H1 (cell line): ENCODE data around the gene HS2ST1. TPM values are rescaled to one million over a fixed set of nuclear protein-coding genes. Genes with fewer than 3 reads are reported as not detected.

Experiments used
- CTCF ChIA-PET: fragments of 300-600 bp; sonication (Branson Sonifier 250); formaldehyde crosslinking; loops from one replicate; lab custom pipeline; 2021; ENCODE audit not compliant: partially characterized antibody; lab: Charles Lee
- POLR2A ChIA-PET: fragments of 300-600 bp; sonication (Branson Sonifier 250); formaldehyde crosslinking; loops from one replicate; lab custom pipeline; 2021; ENCODE audit warnings: inconsistent platforms; ENCODE audit not compliant: partially characterized antibody; lab: Charles Lee
- DNase-seq, 2 experiments: peaks; one replicate each; pipeline versions ENCODE4 v3.0.0 to v3.0.0-alpha.2; 2010 to 2022; ENCODE audit warnings: low spot score in 2 of 2, low read depth in 1 of 2, mixed read lengths in 1 of 2
- FAIRE-seq: peaks from 2 replicates; lab custom pipeline; 2011; peaks lifted over from hg19 to GRCh38; lab: Jason Lieb, UNC
- H2AFZ ChIP-seq: 2 replicates; pipeline ENCODE4 v1.8.1; 2012; ENCODE audit warnings: low read length, inconsistent platforms
- H2AK5ac ChIP-seq: 2 replicates; pipeline ENCODE4 v1.6.1; 2013; ENCODE audit warnings: low read depth, low read length
- H2BK120ac ChIP-seq: replicated peaks from 2 replicates; pipeline ENCODE3; 2013; ENCODE audit warnings: low read depth, low read length, inconsistent platforms
- H2BK12ac ChIP-seq: 2 replicates; pipeline ENCODE4 v1.6.1; 2013; ENCODE audit warnings: low read depth, low read length
- H2BK15ac ChIP-seq: 2 replicates; pipeline ENCODE4 v1.6.1; 2013; ENCODE audit warnings: low read length
- H2BK20ac ChIP-seq: 2 replicates; pipeline ENCODE4 v1.6.1; 2013; ENCODE audit warnings: low read length
- H2BK5ac ChIP-seq: 2 replicates; pipeline ENCODE4 v1.6.1; 2013; ENCODE audit warnings: low read depth, low read length
- H3K14ac ChIP-seq: 2 replicates; pipeline ENCODE4 v1.6.1; 2013; ENCODE audit warnings: inconsistent platforms; ENCODE audit not compliant: insufficient read length
- H3K18ac ChIP-seq: 2 replicates; pipeline ENCODE4 v1.6.1; 2013; ENCODE audit warnings: low read length; ENCODE audit errors: extremely low read depth
- H3K23ac ChIP-seq: 2 replicates; pipeline ENCODE4 v1.6.1; 2013; ENCODE audit warnings: inconsistent platforms; ENCODE audit not compliant: insufficient read length
- H3K23me2 ChIP-seq: 2 replicates; pipeline ENCODE4 v1.6.1; 2013; ENCODE audit warnings: low read depth, low read length
- H3K27ac ChIP-seq: 2 replicates; pipeline ENCODE4 v1.6.1; 2011; ENCODE audit warnings: low read depth, low read length, inconsistent platforms
- H3K27me3 ChIP-seq, 4 experiments: replicated peaks in 1 of 4; 1 replicate in 1 of 4; 2 replicates in 3 of 4; pipeline versions ENCODE4 v1.6.1 to v1.8.1; 2011 to 2013; ENCODE audit warnings: low read length in 3 of 4, mild to moderate bottlenecking in 3 of 4, inconsistent platforms in 2 of 4, mixed read lengths in 2 of 4, moderate library complexity in 1 of 4; ENCODE audit not compliant: control insufficient read depth in 3 of 4, insufficient read depth in 3 of 4; ENCODE audit errors: extremely low read depth in 1 of 4
- H3K36me3 ChIP-seq, 4 experiments: 2 replicates each; pipeline versions ENCODE4 v1.6.1 to v1.8.1; 2011 to 2013; ENCODE audit warnings: mild to moderate bottlenecking in 4 of 4, low read length in 3 of 4, moderate library complexity in 2 of 4, control low read depth in 1 of 4, inconsistent platforms in 1 of 4; ENCODE audit not compliant: insufficient read depth in 4 of 4, control insufficient read depth in 2 of 4
- H3K4ac ChIP-seq: replicated peaks from 2 replicates; pipeline ENCODE3; 2013; ENCODE audit warnings: low read length, low read depth, mixed read lengths, inconsistent platforms; ENCODE audit not compliant: insufficient read length
- H3K4me1 ChIP-seq, 4 experiments: replicated peaks in 1 of 4; 1 replicate in 1 of 4; 2 replicates in 3 of 4; pipeline versions ENCODE4 v1.6.1 to v1.8.1; 2011 to 2013; ENCODE audit warnings: low read length in 3 of 4, inconsistent platforms in 2 of 4, mixed read lengths in 1 of 4; ENCODE audit not compliant: insufficient read depth in 4 of 4, control insufficient read depth in 3 of 4
- H3K4me2 ChIP-seq, 2 experiments: 2 replicates each; pipeline versions ENCODE4 v1.6.1 to v1.8.1; 2011 to 2013; ENCODE audit warnings: low read depth in 2 of 2, low read length in 2 of 2, control low read depth in 1 of 2, inconsistent platforms in 1 of 2, mild to moderate bottlenecking in 1 of 2; ENCODE audit not compliant: insufficient read depth in 1 of 2
- H3K4me3 ChIP-seq, 4 experiments: fragments of 200-600, 300-600 bp in 1 of 4; sonication (generic), shearing (Covaris generic), sonication (Bioruptor Twin) in 1 of 4; 2 replicates each; pipeline versions ENCODE4 v1.5.1 to v1.8.1; 2011 to 2016; ENCODE audit warnings: low read length in 4 of 4, low read depth in 3 of 4, control low read depth in 2 of 4, inconsistent platforms in 2 of 4, mild to moderate bottlenecking in 2 of 4, mixed read lengths in 1 of 4, moderate library complexity in 1 of 4; ENCODE audit not compliant: insufficient read depth in 2 of 4; ENCODE audit errors: extremely low read depth in 1 of 4
- H3K56ac ChIP-seq: replicated peaks from 2 replicates; pipeline ENCODE3; 2013; ENCODE audit warnings: low read depth, mild to moderate bottlenecking, mixed read lengths, low read length, inconsistent platforms; ENCODE audit not compliant: insufficient read length
- H3K79me1 ChIP-seq: 2 replicates; pipeline ENCODE4 v1.6.1; 2013; ENCODE audit warnings: low read depth, low read length, control low read depth
- H3K79me2 ChIP-seq, 2 experiments: 2 replicates each; pipeline versions ENCODE4 v1.6.1 to v1.8.1; 2012 to 2013; ENCODE audit warnings: low read length in 2 of 2, mild to moderate bottlenecking in 2 of 2, inconsistent platforms in 1 of 2; ENCODE audit not compliant: insufficient read depth in 2 of 2, control insufficient read depth in 1 of 2
- H3K9ac ChIP-seq, 4 experiments: replicated peaks in 1 of 4; 1 replicate in 1 of 4; 2 replicates in 3 of 4; pipeline versions ENCODE4 v1.6.1 to v1.8.1; 2011 to 2013; ENCODE audit warnings: low read depth in 3 of 4, low read length in 3 of 4, control low read depth in 2 of 4, mild to moderate bottlenecking in 2 of 4, moderate library complexity in 2 of 4, inconsistent platforms in 1 of 4; ENCODE audit errors: extremely low read depth in 1 of 4
- H3K9me3 ChIP-seq, 2 experiments: 2 replicates each; pipeline versions ENCODE4 v1.6.1 to v1.8.1; 2012 to 2013; ENCODE audit warnings: mild to moderate bottlenecking in 2 of 2, moderate library complexity in 2 of 2, control low read depth in 1 of 2, inconsistent platforms in 1 of 2, low read depth in 1 of 2, low read length in 1 of 2, mixed read lengths in 1 of 2; ENCODE audit not compliant: insufficient read depth in 2 of 2
- H4K20me1 ChIP-seq, 2 experiments: replicated peaks in 1 of 2; 2 replicates each; pipeline versions ENCODE3 to v1.8.1; 2011 to 2013; ENCODE audit warnings: inconsistent platforms in 2 of 2, low read length in 2 of 2, mild to moderate bottlenecking in 1 of 2; ENCODE audit not compliant: insufficient read depth in 2 of 2, control insufficient read depth in 1 of 2
- H4K5ac ChIP-seq: 2 replicates; pipeline ENCODE4 v1.6.1; 2013; ENCODE audit warnings: low read length, low read depth, mixed read lengths, inconsistent platforms; ENCODE audit not compliant: insufficient read length
- H4K8ac ChIP-seq: 2 replicates; pipeline ENCODE4 v1.8.0; 2013; ENCODE audit warnings: mild to moderate bottlenecking, moderate library complexity, low read length, inconsistent platforms; ENCODE audit not compliant: insufficient read depth; ENCODE audit errors: extremely low read depth
- H4K91ac ChIP-seq: replicated peaks from 2 replicates; pipeline ENCODE3; 2013; ENCODE audit warnings: low read length, mixed read lengths, inconsistent platforms; ENCODE audit not compliant: insufficient read length
- BCL11A ChIP-seq, 2 experiments: IDR thresholded peaks; one replicate each; pipeline ENCODE4 v1.6.1; 2011; ENCODE audit warnings: low read depth in 2 of 2, low read length in 2 of 2, mild to moderate bottlenecking in 2 of 2
- CTBP2 ChIP-seq: IDR thresholded peaks from 2 replicates; pipeline ENCODE4 v1.7.0; 2011; ENCODE audit warnings: borderline replicate concordance, mild to moderate bottlenecking, moderate library complexity, mixed read lengths, low read length; ENCODE audit not compliant: insufficient read depth, insufficient read length
- CTCF ChIP-seq, 3 experiments: IDR thresholded peaks; 1 replicate in 2 of 3; 2 replicates in 1 of 3; pipeline versions ENCODE4 v1.5.1 to v1.6.1; 2011; ENCODE audit warnings: low read length in 3 of 3, mild to moderate bottlenecking in 3 of 3, inconsistent platforms in 2 of 3, low read depth in 1 of 3, moderate library complexity in 1 of 3; ENCODE audit not compliant: insufficient read depth in 1 of 3; ENCODE audit errors: control extremely low read depth in 1 of 3
- GTF2F1 ChIP-seq: IDR thresholded peaks from 2 replicates; pipeline ENCODE4 v1.6.1; 2012; ENCODE audit warnings: low read depth, low read length, improper control_type of control experiment, borderline replicate concordance
- POLR2AphosphoS5 ChIP-seq: IDR thresholded peaks from 2 replicates; pipeline ENCODE4 v1.6.1; 2011; ENCODE audit warnings: low read depth, low read length
- RBBP5 ChIP-seq: IDR thresholded peaks from 2 replicates; pipeline ENCODE4 v1.7.1; 2012; ENCODE audit warnings: low read depth, mild to moderate bottlenecking, inconsistent platforms, low read length, moderate library complexity, borderline replicate concordance
- RFX5 ChIP-seq: IDR thresholded peaks from 2 replicates; pipeline ENCODE4 v1.6.1; 2011; ENCODE audit warnings: low read depth, low read length, improper control_type of control experiment, borderline replicate concordance
- SIRT6 ChIP-seq: IDR thresholded peaks from one replicate; pipeline ENCODE4 v1.7.1; 2012; ENCODE audit warnings: low read length, inconsistent platforms
- SP1 ChIP-seq: IDR thresholded peaks from 2 replicates; pipeline ENCODE4 v1.6.1; 2011; ENCODE audit warnings: low read depth, low read length
- SP4 ChIP-seq: IDR thresholded peaks from 2 replicates; pipeline ENCODE4 v1.6.1; 2012; ENCODE audit warnings: low read length, inconsistent platforms
- SRF ChIP-seq: IDR thresholded peaks from 2 replicates; pipeline ENCODE4 v1.6.1; 2011; ENCODE audit warnings: mild to moderate bottlenecking, low read depth, low read length, moderate library complexity
- TBP ChIP-seq: IDR thresholded peaks from 2 replicates; pipeline ENCODE4 v1.6.1; 2011; ENCODE audit warnings: low read depth, low read length, improper control_type of control experiment
- WGBS, 2 experiments: shearing (Covaris generic) in 1 of 2; methylation state at CpG; one replicate each; pipeline versions ENCODE4 v1.1.6 to v1.1.7; 2013 to 2015; ENCODE audit warnings: low lambda C conversion rate in 2 of 2, mixed read lengths in 2 of 2, inconsistent platforms in 1 of 2, low coverage in 1 of 2, missing lambda C conversion rate in 1 of 2; ENCODE audit not compliant: insufficient replicate concordance in 2 of 2, insufficient coverage in 1 of 2, insufficient read length in 1 of 2; ENCODE audit errors: extremely low coverage in 1 of 2, missing lambda C conversion rate in 1 of 2; 5-methylcytosine and 5-hydroxymethylcytosine counted together
- polyA plus RNA-seq, 7 experiments: library from polyadenylated mRNA; depleted of rRNA in 3 of 7; stranded (reverse) in 5 of 7; unstranded in 2 of 7; fragments of >200 nt in 5 of 7; fragments of 200-250 nt in 2 of 7; gene quantifications; 1 replicate in 5 of 7; 2 replicates in 1 of 7; 4 replicates in 1 of 7; pipeline versions ENCODE4 v1.2.1 to v1.2.3, GENCODE V29; 2011 to 2013; ENCODE audit warnings: missing spikeins in 2 of 7, mixed read lengths in 2 of 7
- total RNA-seq: library from RNA; stranded (reverse); fragmentation: NEBNext Ultra II Directional; extraction: Animal tissue kit (Norgen Biotek cat#: 25700); gene quantifications from 2 replicates; pipeline ENCODE4 v1.2.1, GENCODE V29; 2021

The HS2ST1 gene
- total and polyA plus RNA-seq, 2 of the 8 experiments (the other 6 are each of a cell fraction or from before 2014, with no cell fraction given), result 5.2 to 28.3 TPM

GRCh38 chr1:86940599-86940998 lies 26.2 kb downstream of the HS2ST1 start:
- no peaks in the 10 kb centered on the region for H3K27me3 ChIP-seq
- H2AK5ac ChIP-seq, result no peak overlapping the region
- no peak overlapping the region for H4K5ac ChIP-seq
- H2BK20ac ChIP-seq, result no peak overlapping the region
- no peak overlapping the region for H2BK12ac ChIP-seq
- no peak overlapping the region for H2BK15ac ChIP-seq
- no peak overlapping the region for H2BK120ac ChIP-seq
- H3K4me2 ChIP-seq, result no peak overlapping the region
- no peaks in the 10 kb centered on the region for H3K9me3 ChIP-seq
- no peak overlapping the region for H3K14ac ChIP-seq
- H3K23me2 ChIP-seq, result no peaks in the 10 kb centered on the region
- H3K79me2 ChIP-seq, result peaks cover 3 to 96% of the 10 kb centered on the region in 2 experiments
- H3K79me1 ChIP-seq, result peaks cover 4% of the 10 kb centered on the region; the same call in 1 of the 2 replicates
- H3K36me3 ChIP-seq, result no peaks in the 10 kb centered on the region
- peaks cover 0 to 2% of the 10 kb centered on the region in 2 experiments for H4K20me1 ChIP-seq
- CTCF ChIA-PET, result interaction anchor here (0.6 to 1.4 kb wide), 2 partner anchors 43 to 46 kb away, joined by 3 read pairs; no protein-coding TSS in a partner anchor
- no peak overlapping the region for H2BK5ac ChIP-seq
- FAIRE-seq (no peak), DNase-seq (no peak)
- H3K56ac ChIP-seq, result no peak overlapping the region
- 89% methylated on average over 2 of the region's 2 CpGs; no CpG with 5 or more reads in 1 of the 2 experiments for WGBS, 2 experiments
- H4K8ac ChIP-seq, result no peak overlapping the region
- no peak overlapping the region for H3K18ac ChIP-seq
- no peak overlapping the region for H4K91ac ChIP-seq
- POLR2A ChIA-PET, result interaction anchor here (1.5 kb wide), 1 partner anchor 26 kb away, joined by 4 read pairs; the partner anchor contains the start of genes HS2ST1 and SELENOF
- no peak overlapping the region for H2AFZ ChIP-seq
- H3K9ac ChIP-seq, result no peak overlapping the region
- peaks cover 0 to 6% (median 1%) of the 10 kb centered on the region in 4 experiments; a peak in 2 of 7 replicates for H3K4me1 ChIP-seq
- H3K27ac ChIP-seq, result no peak overlapping the region
- H3K4ac ChIP-seq, result no peak overlapping the region
- H3K23ac ChIP-seq, result no peak overlapping the region
- no peak overlapping the region for H3K4me3 ChIP-seq
- no peak for TF ChIP-seq TBP
- TF ChIP-seq GTF2F1, result no peak
- TF ChIP-seq BCL11A (IDR thresholded peaks at IDR 0.05; ENCODE audit: low read depth in 2 of 2, low read length in 2 of 2), result no peak
- TF ChIP-seq SIRT6, result no peak
- TF ChIP-seq CTCF (IDR thresholded peaks at IDR 0.05; ENCODE audit: control extremely low read depth in 1 of 3, insufficient read depth in 1 of 3, low read depth in 1 of 3, low read length in 3 of 3), result no peak
- TF ChIP-seq CTBP2, result no peak
- no peak for TF ChIP-seq POLR2AphosphoS5
- no peak for TF ChIP-seq RFX5
- TF ChIP-seq RBBP5, result no peak
- TF ChIP-seq SRF, result no peak
- no peak for TF ChIP-seq SP1
- TF ChIP-seq SP4, result no peak
